ENCODE results near the gene SUGP2. TPM values are rescaled to one million over a fixed set of nuclear protein-coding genes. Genes with fewer than 3 reads are reported as not detected.

Gene SUGP2
- total and polyA plus RNA-seq, 9 of the 15 experiments (the other 6 are each of a cell fraction or from before 2014, with no cell fraction given): 13.1 to 101 (median 63.1) TPM

DNA sequence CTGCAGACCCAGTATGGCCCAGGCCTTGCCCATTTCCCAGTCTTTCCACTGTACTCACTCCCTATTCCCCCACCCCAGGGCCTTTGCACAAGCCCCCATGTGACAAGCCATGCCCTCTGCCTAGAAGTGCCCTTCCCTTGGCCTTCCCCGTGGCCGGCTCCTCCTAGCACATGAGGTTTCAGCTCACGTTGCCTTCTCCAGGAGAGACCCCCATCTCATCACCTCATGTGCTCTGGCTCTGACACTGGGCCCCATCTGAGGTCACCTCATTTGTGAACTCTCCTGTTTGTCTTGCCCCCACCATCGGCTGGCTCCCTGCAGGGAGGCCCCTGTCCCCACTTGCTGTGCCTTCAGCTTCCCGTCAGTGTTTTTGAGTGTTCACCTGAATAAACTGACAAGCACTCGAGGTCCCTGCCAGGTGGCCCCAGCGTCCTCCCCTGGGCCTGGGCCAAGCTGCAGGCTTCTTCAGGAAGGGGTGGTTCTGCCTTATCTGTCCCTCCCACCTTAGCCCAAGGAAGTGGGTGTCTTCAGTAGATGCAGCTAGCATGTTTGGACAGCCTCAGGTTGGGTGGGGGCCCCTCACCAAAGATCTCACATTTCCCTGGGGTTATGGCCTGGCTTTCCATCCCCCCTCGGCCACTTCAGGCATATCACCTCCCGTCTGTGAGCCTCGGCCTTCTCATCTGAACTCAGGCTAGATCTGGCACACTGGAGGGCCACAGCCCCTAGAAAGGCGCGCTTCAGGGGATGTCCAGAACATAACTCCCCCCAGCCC lies 26.7 kb upstream of the SUGP2 start (continued):
- TF ChIP-seq, protein P1, sequence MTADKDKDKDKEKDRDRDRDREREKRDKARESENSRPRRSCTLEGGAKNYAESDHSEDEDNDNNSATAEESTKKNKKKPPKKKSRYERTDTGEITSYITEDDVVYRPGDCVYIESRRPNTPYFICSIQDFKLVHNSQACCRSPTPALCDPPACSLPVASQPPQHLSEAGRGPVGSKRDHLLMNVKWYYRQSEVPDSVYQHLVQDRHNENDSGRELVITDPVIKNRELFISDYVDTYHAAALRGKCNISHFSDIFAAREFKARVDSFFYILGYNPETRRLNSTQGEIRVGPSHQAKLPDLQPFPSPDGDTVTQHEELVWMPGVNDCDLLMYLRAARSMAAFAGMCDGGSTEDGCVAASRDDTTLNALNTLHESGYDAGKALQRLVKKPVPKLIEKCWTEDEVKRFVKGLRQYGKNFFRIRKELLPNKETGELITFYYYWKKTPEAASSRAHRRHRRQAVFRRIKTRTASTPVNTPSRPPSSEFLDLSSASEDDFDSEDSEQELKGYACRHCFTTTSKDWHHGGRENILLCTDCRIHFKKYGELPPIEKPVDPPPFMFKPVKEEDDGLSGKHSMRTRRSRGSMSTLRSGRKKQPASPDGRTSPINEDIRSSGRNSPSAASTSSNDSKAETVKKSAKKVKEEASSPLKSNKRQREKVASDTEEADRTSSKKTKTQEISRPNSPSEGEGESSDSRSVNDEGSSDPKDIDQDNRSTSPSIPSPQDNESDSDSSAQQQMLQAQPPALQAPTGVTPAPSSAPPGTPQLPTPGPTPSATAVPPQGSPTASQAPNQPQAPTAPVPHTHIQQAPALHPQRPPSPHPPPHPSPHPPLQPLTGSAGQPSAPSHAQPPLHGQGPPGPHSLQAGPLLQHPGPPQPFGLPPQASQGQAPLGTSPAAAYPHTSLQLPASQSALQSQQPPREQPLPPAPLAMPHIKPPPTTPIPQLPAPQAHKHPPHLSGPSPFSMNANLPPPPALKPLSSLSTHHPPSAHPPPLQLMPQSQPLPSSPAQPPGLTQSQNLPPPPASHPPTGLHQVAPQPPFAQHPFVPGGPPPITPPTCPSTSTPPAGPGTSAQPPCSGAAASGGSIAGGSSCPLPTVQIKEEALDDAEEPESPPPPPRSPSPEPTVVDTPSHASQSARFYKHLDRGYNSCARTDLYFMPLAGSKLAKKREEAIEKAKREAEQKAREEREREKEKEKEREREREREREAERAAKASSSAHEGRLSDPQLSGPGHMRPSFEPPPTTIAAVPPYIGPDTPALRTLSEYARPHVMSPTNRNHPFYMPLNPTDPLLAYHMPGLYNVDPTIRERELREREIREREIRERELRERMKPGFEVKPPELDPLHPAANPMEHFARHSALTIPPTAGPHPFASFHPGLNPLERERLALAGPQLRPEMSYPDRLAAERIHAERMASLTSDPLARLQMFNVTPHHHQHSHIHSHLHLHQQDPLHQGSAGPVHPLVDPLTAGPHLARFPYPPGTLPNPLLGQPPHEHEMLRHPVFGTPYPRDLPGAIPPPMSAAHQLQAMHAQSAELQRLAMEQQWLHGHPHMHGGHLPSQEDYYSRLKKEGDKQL (CRISPR knock-in tag; IDR thresholded peaks at IDR 0.05; ENCODE audit: borderline replicate concordance): no peak
- TF ChIP-seq STAT5A (IDR thresholded peaks at IDR 0.05; ENCODE audit: borderline replicate concordance, low read length) (peak; percentile 93), LARP7 (IDR thresholded peaks at IDR 0.05) (peak; percentile 75), NBN (IDR thresholded peaks at IDR 0.05; ENCODE audit: low read depth) (peak; percentile 66; the same call in 1 of the 2 replicates), GABPB2 (CRISPR knock-in tag; conservative IDR thresholded peaks at IDR 0.05) (no peak), SP1 (CRISPR knock-in tag; IDR thresholded peaks at IDR 0.05) (peak; percentile 85), ZNF224 (CRISPR knock-in tag; IDR thresholded peaks at IDR 0.05) (no peak), TOE1 (IDR thresholded peaks at IDR 0.05; ENCODE audit: borderline replicate concordance) (no peak), TOE1 (CRISPR knock-in tag; IDR thresholded peaks at IDR 0.05; ENCODE audit: borderline replicate concordance, low read depth) (no peak), ZNF644 (tag; IDR thresholded peaks at IDR 0.05; ENCODE audit: low read depth) (peak; percentile 62; the same call in 1 of the 2 replicates), GATAD2B (IDR thresholded peaks at IDR 0.05; ENCODE audit: borderline replicate concordance) (peak; percentile 91; the same call in 1 of the 2 replicates), CSDE1 (IDR thresholded peaks at IDR 0.05) (no peak), MCM3 (IDR thresholded peaks at IDR 0.05) (no peak), MYC (IDR thresholded peaks at IDR 0.05; ENCODE audit: low read depth, low read length) (peak; percentile 81), MYC (CRISPR knock-in tag; IDR thresholded peaks at IDR 0.05; ENCODE audit: borderline replicate concordance, low read depth) (no peak)
- TF ChIP-seq, protein P2, sequence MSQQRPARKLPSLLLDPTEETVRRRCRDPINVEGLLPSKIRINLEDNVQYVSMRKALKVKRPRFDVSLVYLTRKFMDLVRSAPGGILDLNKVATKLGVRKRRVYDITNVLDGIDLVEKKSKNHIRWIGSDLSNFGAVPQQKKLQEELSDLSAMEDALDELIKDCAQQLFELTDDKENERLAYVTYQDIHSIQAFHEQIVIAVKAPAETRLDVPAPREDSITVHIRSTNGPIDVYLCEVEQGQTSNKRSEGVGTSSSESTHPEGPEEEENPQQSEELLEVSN (IDR thresholded peaks at IDR 0.05; ENCODE audit: borderline replicate concordance in 1 of 2, extremely low read depth in 1 of 2, insufficient read depth in 1 of 2, insufficient read length in 1 of 2, low read depth in 1 of 2, low read length in 1 of 2, poor library complexity in 1 of 2, severe bottlenecking in 1 of 2): peak; percentile 58 to 67
- TF ChIP-seq, protein P3, sequence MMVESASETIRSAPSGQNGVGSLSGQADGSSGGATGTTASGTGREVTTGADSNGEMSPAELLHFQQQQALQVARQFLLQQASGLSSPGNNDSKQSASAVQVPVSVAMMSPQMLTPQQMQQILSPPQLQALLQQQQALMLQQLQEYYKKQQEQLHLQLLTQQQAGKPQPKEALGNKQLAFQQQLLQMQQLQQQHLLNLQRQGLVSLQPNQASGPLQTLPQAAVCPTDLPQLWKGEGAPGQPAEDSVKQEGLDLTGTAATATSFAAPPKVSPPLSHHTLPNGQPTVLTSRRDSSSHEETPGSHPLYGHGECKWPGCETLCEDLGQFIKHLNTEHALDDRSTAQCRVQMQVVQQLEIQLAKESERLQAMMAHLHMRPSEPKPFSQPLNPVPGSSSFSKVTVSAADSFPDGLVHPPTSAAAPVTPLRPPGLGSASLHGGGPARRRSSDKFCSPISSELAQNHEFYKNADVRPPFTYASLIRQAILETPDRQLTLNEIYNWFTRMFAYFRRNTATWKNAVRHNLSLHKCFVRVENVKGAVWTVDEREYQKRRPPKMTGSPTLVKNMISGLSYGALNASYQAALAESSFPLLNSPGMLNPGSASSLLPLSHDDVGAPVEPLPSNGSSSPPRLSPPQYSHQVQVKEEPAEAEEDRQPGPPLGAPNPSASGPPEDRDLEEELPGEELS (CRISPR knock-in tag; IDR thresholded peaks at IDR 0.05; ENCODE audit: borderline replicate concordance): peak; percentile 93
- TF ChIP-seq, protein P4, sequence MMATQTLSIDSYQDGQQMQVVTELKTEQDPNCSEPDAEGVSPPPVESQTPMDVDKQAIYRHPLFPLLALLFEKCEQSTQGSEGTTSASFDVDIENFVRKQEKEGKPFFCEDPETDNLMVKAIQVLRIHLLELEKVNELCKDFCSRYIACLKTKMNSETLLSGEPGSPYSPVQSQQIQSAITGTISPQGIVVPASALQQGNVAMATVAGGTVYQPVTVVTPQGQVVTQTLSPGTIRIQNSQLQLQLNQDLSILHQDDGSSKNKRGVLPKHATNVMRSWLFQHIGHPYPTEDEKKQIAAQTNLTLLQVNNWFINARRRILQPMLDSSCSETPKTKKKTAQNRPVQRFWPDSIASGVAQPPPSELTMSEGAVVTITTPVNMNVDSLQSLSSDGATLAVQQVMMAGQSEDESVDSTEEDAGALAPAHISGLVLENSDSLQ (IDR thresholded peaks at IDR 0.05): peak; percentile 74

Measured in K562 (cell line).